ENCODE measurements around the gene UGT8.

The UGT8 gene

GRCh38 chr4:114626196-114626595 is 27.6 kb downstream of the UGT8 start:
- TF ChIP-seq CTCF (IDR thresholded peaks at IDR 0.05; ENCODE audit: borderline replicate concordance, control extremely low read depth, extremely low read depth, insufficient read depth, missing control alignments): no peak
- in situ Hi-C loops (cut with MboI; ENCODE audit: low sequenced_read_pairs, unreplicated experiment): no loop called here
- no peak for DNase-seq (ENCODE audit: low spot score)

DNA sequence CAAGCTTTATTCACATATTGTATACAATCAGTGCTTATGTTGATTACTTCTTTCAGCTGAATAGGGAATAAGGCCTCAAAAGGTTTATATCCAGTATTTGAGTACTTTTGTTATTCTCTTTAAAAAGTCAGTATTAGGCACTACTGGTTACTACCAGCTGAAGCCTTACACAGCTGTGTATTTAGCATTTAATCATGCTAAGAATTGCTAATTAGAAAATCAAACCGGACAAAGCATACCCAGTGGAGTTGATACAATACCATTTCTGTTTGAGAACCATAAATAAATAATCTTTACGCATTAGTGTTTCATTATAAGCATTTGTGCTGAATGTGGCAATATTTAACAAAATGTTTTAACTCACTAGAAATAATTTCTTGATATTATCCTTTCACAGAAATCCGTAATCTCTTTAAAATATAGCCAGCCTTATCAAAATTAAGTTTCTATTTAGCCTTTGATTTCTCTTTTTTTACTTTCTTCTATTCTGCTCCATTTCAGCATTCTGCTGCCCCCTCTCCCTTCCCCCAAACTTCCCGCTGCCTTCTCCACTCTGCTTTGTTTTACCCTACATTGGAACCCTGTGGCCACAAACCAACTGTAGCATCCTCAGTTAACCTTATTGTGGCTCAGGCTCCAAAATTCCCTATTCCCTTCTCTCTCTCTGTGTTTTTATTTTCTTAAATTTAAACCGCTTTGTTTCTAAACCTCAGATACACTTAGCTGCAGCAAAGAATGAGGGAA is 37.8 kb downstream of the UGT8 start:
- no peak for TF ChIP-seq CTCF (IDR thresholded peaks at IDR 0.05; ENCODE audit: borderline replicate concordance, control extremely low read depth, extremely low read depth, insufficient read depth, missing control alignments)
- DNase-seq (ENCODE audit: low spot score): no peak
- in situ Hi-C loops (cut with MboI; ENCODE audit: low sequenced_read_pairs, unreplicated experiment): no loop called here

DNA sequence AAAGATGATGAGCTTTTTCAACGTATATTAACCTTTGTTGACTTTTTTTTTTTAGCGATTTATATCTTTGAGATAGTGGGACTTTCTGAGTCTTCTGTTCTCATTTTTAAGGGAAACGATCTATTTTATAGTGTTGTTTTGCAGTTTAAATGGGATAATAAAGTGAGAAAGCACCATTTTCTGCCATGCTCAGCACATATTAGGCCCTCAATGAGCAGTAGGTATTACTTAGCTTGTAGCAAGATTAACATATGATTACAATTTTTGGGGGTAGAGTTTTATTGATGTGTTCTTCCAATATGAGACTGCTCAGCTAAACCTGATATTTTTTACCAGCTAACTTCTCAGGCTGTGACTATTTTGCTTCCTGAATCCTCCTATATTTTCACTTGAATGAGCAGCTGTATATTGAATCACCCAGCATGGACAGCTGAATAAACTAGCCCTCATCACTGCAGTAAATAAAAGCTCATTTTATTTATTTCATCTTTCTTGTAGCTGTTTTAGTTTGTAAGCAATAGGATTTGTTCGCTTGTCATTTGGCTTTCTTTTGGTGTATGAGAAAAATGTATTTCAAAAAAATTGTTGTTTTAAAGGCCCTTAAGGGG is 43.7 kb downstream of the UGT8 start:
- TF ChIP-seq CTCF (IDR thresholded peaks at IDR 0.05; ENCODE audit: borderline replicate concordance, control extremely low read depth, extremely low read depth, insufficient read depth, missing control alignments): no peak
- DNase-seq (ENCODE audit: low spot score): no peak
- in situ Hi-C loops (cut with MboI; ENCODE audit: low sequenced_read_pairs, unreplicated experiment): no loop called here

GRCh38 chr4:114649908-114650307 is 51.3 kb downstream of the UGT8 start:
- no peak for DNase-seq (ENCODE audit: low spot score)
- no peak for TF ChIP-seq CTCF (IDR thresholded peaks at IDR 0.05; ENCODE audit: borderline replicate concordance, control extremely low read depth, extremely low read depth, insufficient read depth, missing control alignments)
- in situ Hi-C loops (cut with MboI; ENCODE audit: low sequenced_read_pairs, unreplicated experiment): loop anchor here (10.0 kb wide), 1 partner anchor 255 kb away; no protein-coding TSS in a partner anchor

GRCh38 chr4:114653675-114654074 is 55.1 kb downstream of the UGT8 start:
- TF ChIP-seq CTCF (IDR thresholded peaks at IDR 0.05; ENCODE audit: borderline replicate concordance, control extremely low read depth, extremely low read depth, insufficient read depth, missing control alignments): no peak
- in situ Hi-C loops (cut with MboI; ENCODE audit: low sequenced_read_pairs, unreplicated experiment): loop anchor here (10.0 kb wide), 1 partner anchor 259 kb away; no protein-coding TSS in a partner anchor

DNA sequence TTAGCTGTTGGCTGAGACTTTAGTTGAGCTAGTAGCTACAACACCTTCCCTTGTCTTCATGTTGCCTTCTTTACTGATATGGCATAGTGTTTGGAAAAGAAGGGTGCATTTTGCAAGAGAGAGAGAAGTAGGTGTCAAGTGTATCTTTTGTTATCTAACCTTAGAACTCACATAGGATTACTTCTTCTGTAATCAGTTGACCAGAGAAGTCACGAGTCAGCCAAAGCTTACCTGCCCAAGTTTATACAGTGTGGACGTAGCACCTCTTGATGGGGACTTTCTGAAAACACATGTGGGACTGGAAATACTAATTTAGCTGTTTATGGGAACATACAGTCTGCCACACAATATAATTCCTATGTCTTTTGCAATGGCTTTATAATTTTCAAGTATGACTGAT is 56.0 kb downstream of the UGT8 start:
- in situ Hi-C loops (cut with MboI; ENCODE audit: low sequenced_read_pairs, unreplicated experiment): loop anchor here (10.0 kb wide), 1 partner anchor 260 kb away; no protein-coding TSS in a partner anchor
- TF ChIP-seq CTCF (IDR thresholded peaks at IDR 0.05; ENCODE audit: borderline replicate concordance, control extremely low read depth, extremely low read depth, insufficient read depth, missing control alignments): no peak
- DNase-seq (ENCODE audit: low spot score): no peak

More at GRCh38 chr4:114653675-114654074, 55.1 kb downstream of the UGT8 start:
- no peak for DNase-seq (ENCODE audit: low spot score)
